H7 (cell line): ENCODE data around the gene PRKCA. TPM values are rescaled to one million over a fixed set of nuclear protein-coding genes. Genes with fewer than 3 reads are reported as not detected.
"Not testable (repeated sequence)": the region's sequence is repeated elsewhere in the genome, so short reads cannot be mapped to it uniquely, and the experiment has no call there.

Experiments used
- DNase-seq: peaks from one replicate; pipeline ENCODE4 v3.0.0; 2012
- H3K27me3 ChIP-seq: 2 replicates; pipeline ENCODE4 v1.6.0; 2011; ENCODE audit warnings: mild to moderate bottlenecking, low read length; ENCODE audit not compliant: control insufficient read depth, insufficient read depth
- H3K36me3 ChIP-seq: replicated peaks from 2 replicates; pipeline ENCODE4 v1.5.1; 2011; ENCODE audit warnings: low read length; ENCODE audit not compliant: control insufficient read depth, insufficient read depth
- H3K4me3 ChIP-seq: 2 replicates; pipeline ENCODE4 v1.5.1; 2011; ENCODE audit warnings: low read depth, mild to moderate bottlenecking, control low read depth, low read length, moderate library complexity; ENCODE audit not compliant: insufficient read depth
- total RNA-seq: library from RNA; depleted of rRNA; stranded (reverse); fragments of >200 nt; shearing (Covaris generic); gene quantifications from 2 replicates; pipeline ENCODE4 v1.2.3, GENCODE V29; 2014

Gene PRKCA
- total RNA-seq, 1 experiment from 2014 or later: 10.0 TPM

GRCh38 chr17:66714046-66715023 is 411.9 kb downstream of the PRKCA start:
- Histone ChIP-seq H3K27me3 (no peaks in the 10 kb centered on the region), H3K4me3 (no peak overlapping the region), H3K36me3 (no peaks in the 10 kb centered on the region)
- DNase-seq: no peak

DNA sequence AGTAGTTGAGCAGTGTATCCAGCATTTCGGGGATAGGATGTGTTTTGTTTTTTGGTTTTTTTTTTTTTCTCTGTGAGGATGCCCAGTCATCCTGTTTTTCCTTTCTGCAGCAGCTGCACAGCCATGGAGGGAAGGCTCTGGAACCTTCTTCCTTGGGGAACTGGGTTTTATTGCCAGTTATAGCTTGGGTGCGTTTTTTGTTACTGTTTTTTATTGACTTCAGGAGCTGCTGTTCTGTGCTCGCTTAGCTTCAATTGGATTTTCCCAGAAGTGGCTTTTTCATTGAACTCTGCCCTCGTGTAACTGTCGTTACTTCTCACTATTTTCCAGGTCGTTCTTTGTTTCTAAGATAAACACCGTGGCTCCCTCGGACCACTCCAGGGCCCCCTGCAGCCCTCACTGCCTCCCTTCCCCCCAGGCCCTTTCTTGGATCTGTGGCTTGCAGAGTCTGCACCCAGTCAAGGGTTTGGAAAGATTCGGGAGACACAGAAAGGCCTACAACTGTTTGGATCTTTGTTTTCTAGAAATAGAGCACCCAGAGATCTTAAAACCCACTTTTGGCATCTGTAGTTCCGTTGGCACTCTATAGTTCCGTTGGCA is 412.8 kb downstream of the PRKCA start:
- no peak overlapping the region for H3K4me3 ChIP-seq
- no peaks in the 10 kb centered on the region for H3K36me3 ChIP-seq
- DNase-seq: no peak
- H3K27me3 ChIP-seq: no peaks in the 10 kb centered on the region

GRCh38 chr17:66715745-66716156 is 413.3 kb downstream of the PRKCA start:
- peak; percentile 76 for DNase-seq
- H3K27me3 ChIP-seq: no peaks in the 10 kb centered on the region
- H3K36me3 ChIP-seq: no peaks in the 10 kb centered on the region
- no peak overlapping the region for H3K4me3 ChIP-seq

- H3K27me3 ChIP-seq: no peaks in the 10 kb centered on the region
- H3K4me3 ChIP-seq: no peak overlapping the region
- no peak for DNase-seq
- H3K36me3 ChIP-seq: no peaks in the 10 kb centered on the region
Measured at GRCh38 chr17:66716236-66717026, 414.0 kb downstream of the PRKCA start.

DNA sequence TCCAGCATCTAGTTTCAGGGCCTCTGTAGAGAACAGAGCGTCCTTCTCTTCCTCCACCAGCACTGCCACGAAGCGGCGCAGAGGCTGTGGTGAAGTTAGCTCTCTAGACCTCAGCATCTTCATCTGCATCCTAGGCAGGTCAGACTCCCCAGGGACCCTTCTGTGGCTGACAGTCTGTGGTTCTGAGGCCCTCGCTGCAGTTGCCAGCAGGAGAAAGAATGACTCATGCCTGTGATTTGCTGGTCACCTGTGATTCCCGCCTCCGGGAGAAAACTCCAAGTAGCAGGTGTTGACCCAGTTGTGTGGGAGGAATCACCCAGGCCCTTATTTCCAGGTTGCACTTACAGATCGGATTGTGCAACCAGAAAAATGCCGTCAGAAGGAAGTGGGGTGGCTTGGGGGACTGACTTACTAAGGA is 415.2 kb downstream of the PRKCA start:
- DNase-seq: no peak
- no peaks in the 10 kb centered on the region for H3K36me3 ChIP-seq
- no peaks in the 10 kb centered on the region for H3K27me3 ChIP-seq
- H3K4me3 ChIP-seq: no peak overlapping the region

- no peak overlapping the region for H3K4me3 ChIP-seq
- no peaks in the 10 kb centered on the region for H3K27me3 ChIP-seq
- no peak for DNase-seq
- no peaks in the 10 kb centered on the region for H3K36me3 ChIP-seq
Measured at GRCh38 chr17:66720027-66720426, 417.6 kb downstream of the PRKCA start.

- DNase-seq: no peak
- H3K36me3 ChIP-seq: no peaks in the 10 kb centered on the region
- H3K27me3 ChIP-seq: no peaks in the 10 kb centered on the region
- no peak overlapping the region for H3K4me3 ChIP-seq
Measured at GRCh38 chr17:66720567-66720966, 418.2 kb downstream of the PRKCA start.

DNA sequence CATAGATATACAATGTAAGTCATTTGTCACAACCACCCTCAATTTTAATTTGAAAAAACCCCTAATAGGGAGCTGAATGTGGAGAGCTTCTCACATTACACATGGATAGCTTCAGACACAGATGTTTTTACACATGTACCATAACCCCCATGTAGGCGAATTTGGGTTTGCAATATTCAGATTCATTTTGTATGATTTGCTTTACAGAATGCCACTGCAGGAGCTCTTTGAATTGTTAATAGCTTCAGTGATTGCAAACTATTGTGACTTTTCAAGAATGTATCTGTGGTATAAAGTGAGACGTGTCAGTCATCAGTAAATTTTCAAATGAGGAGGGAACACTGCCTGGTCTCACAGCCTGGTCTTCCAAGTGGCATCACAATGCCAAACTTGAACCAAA is 419.9 kb downstream of the PRKCA start:
- H3K4me3 ChIP-seq: no peak overlapping the region
- H3K27me3 ChIP-seq: no peaks in the 10 kb centered on the region
- H3K36me3 ChIP-seq: no peaks in the 10 kb centered on the region
- no peak for DNase-seq

DNA sequence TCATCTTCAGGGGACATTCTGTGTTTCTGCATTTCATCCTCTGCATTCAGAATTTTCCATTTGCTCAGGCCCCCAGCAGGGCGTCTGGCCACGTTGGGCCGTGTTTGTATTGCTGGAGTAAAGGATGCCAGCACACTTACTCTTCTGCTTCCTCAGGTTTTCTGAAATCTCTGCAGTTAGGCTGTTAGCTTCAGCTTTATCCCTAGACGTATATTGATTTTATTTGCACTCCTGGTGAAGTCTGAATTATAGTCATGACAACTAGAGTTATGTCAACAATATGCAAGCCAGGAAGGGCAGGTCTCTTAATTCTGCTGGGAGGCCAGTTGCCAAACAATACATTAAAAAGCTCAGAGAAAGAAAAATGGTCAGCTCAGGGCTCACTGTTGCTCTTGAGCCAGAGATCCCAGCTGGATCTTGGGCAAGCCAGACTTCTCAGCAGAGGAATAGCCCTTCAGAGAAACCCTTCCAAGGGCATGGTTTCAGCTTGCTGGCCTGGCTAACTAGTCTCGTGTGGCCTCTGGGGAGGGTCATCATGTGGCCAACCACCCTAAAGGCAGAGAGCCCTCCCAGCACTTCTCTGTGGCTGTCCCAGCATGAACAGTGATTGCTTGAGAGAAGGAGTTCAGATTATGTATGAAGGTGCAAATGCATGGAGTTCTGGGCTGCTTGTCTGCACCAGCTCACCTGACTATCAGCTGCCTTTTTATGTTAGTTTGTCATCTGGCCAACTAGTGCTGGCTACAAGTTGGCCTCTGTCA is 422.3 kb downstream of the PRKCA start:
- H3K4me3 ChIP-seq: no peak overlapping the region
- H3K27me3 ChIP-seq: no peaks in the 10 kb centered on the region
- H3K36me3 ChIP-seq: no peaks in the 10 kb centered on the region
- no peak for DNase-seq

GRCh38 chr17:66725438-66725837 is 423.0 kb downstream of the PRKCA start:
- not testable (repeated sequence) for H3K27me3 ChIP-seq, H3K36me3 ChIP-seq, H3K4me3 ChIP-seq, DNase-seq

GRCh38 chr17:66725956-66726355 is 423.5 kb downstream of the PRKCA start:
- H3K36me3 ChIP-seq: no peaks in the 10 kb centered on the region
- no peak for DNase-seq
- no peak overlapping the region for H3K4me3 ChIP-seq
- H3K27me3 ChIP-seq: no peaks in the 10 kb centered on the region

GRCh38 chr17:66726371-66726770 is 424.0 kb downstream of the PRKCA start:
- no peak for DNase-seq
- H3K36me3 ChIP-seq: no peaks in the 10 kb centered on the region
- no peaks in the 10 kb centered on the region for H3K27me3 ChIP-seq
- H3K4me3 ChIP-seq: no peak overlapping the region

GRCh38 chr17:66726846-66727245 is 424.4 kb downstream of the PRKCA start:
- DNase-seq: no peak
- no peak overlapping the region for H3K4me3 ChIP-seq
- H3K27me3 ChIP-seq: no peaks in the 10 kb centered on the region
- no peaks in the 10 kb centered on the region for H3K36me3 ChIP-seq
